H1 (cell line): ENCODE data around the gene COG4. TPM values are rescaled to one million over a fixed set of nuclear protein-coding genes. Genes with fewer than 3 reads are reported as not detected.

Experiments
- CTCF ChIA-PET: fragments of 300-600 bp; sonication (Branson Sonifier 250); formaldehyde crosslinking; loops from one replicate; lab custom pipeline; 2021; ENCODE audit not compliant: partially characterized antibody; lab: Charles Lee
- POLR2A ChIA-PET: fragments of 300-600 bp; sonication (Branson Sonifier 250); formaldehyde crosslinking; loops from one replicate; lab custom pipeline; 2021; ENCODE audit warnings: inconsistent platforms; ENCODE audit not compliant: partially characterized antibody; lab: Charles Lee
- DNase-seq, 2 experiments: peaks; one replicate each; pipeline versions ENCODE4 v3.0.0 to v3.0.0-alpha.2; 2010 to 2022; ENCODE audit warnings: low spot score in 2 of 2, low read depth in 1 of 2, mixed read lengths in 1 of 2
- FAIRE-seq: peaks from 2 replicates; lab custom pipeline; 2011; peaks lifted over from hg19 to GRCh38; lab: Jason Lieb, UNC
- H2AFZ ChIP-seq: 2 replicates; pipeline ENCODE4 v1.8.1; 2012; ENCODE audit warnings: low read length, inconsistent platforms
- H2AK5ac ChIP-seq: 2 replicates; pipeline ENCODE4 v1.6.1; 2013; ENCODE audit warnings: low read depth, low read length
- H2BK120ac ChIP-seq: replicated peaks from 2 replicates; pipeline ENCODE3; 2013; ENCODE audit warnings: low read depth, low read length, inconsistent platforms
- H2BK12ac ChIP-seq: 2 replicates; pipeline ENCODE4 v1.6.1; 2013; ENCODE audit warnings: low read depth, low read length
- H2BK15ac ChIP-seq: 2 replicates; pipeline ENCODE4 v1.6.1; 2013; ENCODE audit warnings: low read length
- H2BK20ac ChIP-seq: 2 replicates; pipeline ENCODE4 v1.6.1; 2013; ENCODE audit warnings: low read length
- H2BK5ac ChIP-seq: 2 replicates; pipeline ENCODE4 v1.6.1; 2013; ENCODE audit warnings: low read depth, low read length
- H3K14ac ChIP-seq: 2 replicates; pipeline ENCODE4 v1.6.1; 2013; ENCODE audit warnings: inconsistent platforms; ENCODE audit not compliant: insufficient read length
- H3K18ac ChIP-seq: 2 replicates; pipeline ENCODE4 v1.6.1; 2013; ENCODE audit warnings: low read length; ENCODE audit errors: extremely low read depth
- H3K23ac ChIP-seq: 2 replicates; pipeline ENCODE4 v1.6.1; 2013; ENCODE audit warnings: inconsistent platforms; ENCODE audit not compliant: insufficient read length
- H3K23me2 ChIP-seq: 2 replicates; pipeline ENCODE4 v1.6.1; 2013; ENCODE audit warnings: low read depth, low read length
- H3K27ac ChIP-seq: 2 replicates; pipeline ENCODE4 v1.6.1; 2011; ENCODE audit warnings: low read depth, low read length, inconsistent platforms
- H3K27me3 ChIP-seq, 4 experiments: replicated peaks in 1 of 4; 1 replicate in 1 of 4; 2 replicates in 3 of 4; pipeline versions ENCODE4 v1.6.1 to v1.8.1; 2011 to 2013; ENCODE audit warnings: low read length in 3 of 4, mild to moderate bottlenecking in 3 of 4, inconsistent platforms in 2 of 4, mixed read lengths in 2 of 4, moderate library complexity in 1 of 4; ENCODE audit not compliant: control insufficient read depth in 3 of 4, insufficient read depth in 3 of 4; ENCODE audit errors: extremely low read depth in 1 of 4
- H3K36me3 ChIP-seq, 4 experiments: 2 replicates each; pipeline versions ENCODE4 v1.6.1 to v1.8.1; 2011 to 2013; ENCODE audit warnings: mild to moderate bottlenecking in 4 of 4, low read length in 3 of 4, moderate library complexity in 2 of 4, control low read depth in 1 of 4, inconsistent platforms in 1 of 4; ENCODE audit not compliant: insufficient read depth in 4 of 4, control insufficient read depth in 2 of 4
- H3K4ac ChIP-seq: replicated peaks from 2 replicates; pipeline ENCODE3; 2013; ENCODE audit warnings: low read length, low read depth, mixed read lengths, inconsistent platforms; ENCODE audit not compliant: insufficient read length
- H3K4me1 ChIP-seq, 4 experiments: replicated peaks in 1 of 4; 1 replicate in 1 of 4; 2 replicates in 3 of 4; pipeline versions ENCODE4 v1.6.1 to v1.8.1; 2011 to 2013; ENCODE audit warnings: low read length in 3 of 4, inconsistent platforms in 2 of 4, mixed read lengths in 1 of 4; ENCODE audit not compliant: insufficient read depth in 4 of 4, control insufficient read depth in 3 of 4
- H3K4me2 ChIP-seq, 2 experiments: 2 replicates each; pipeline versions ENCODE4 v1.6.1 to v1.8.1; 2011 to 2013; ENCODE audit warnings: low read depth in 2 of 2, low read length in 2 of 2, control low read depth in 1 of 2, inconsistent platforms in 1 of 2, mild to moderate bottlenecking in 1 of 2; ENCODE audit not compliant: insufficient read depth in 1 of 2
- H3K4me3 ChIP-seq, 4 experiments: fragments of 200-600, 300-600 bp in 1 of 4; sonication (generic), shearing (Covaris generic), sonication (Bioruptor Twin) in 1 of 4; 2 replicates each; pipeline versions ENCODE4 v1.5.1 to v1.8.1; 2011 to 2016; ENCODE audit warnings: low read length in 4 of 4, low read depth in 3 of 4, control low read depth in 2 of 4, inconsistent platforms in 2 of 4, mild to moderate bottlenecking in 2 of 4, mixed read lengths in 1 of 4, moderate library complexity in 1 of 4; ENCODE audit not compliant: insufficient read depth in 2 of 4; ENCODE audit errors: extremely low read depth in 1 of 4
- H3K56ac ChIP-seq: replicated peaks from 2 replicates; pipeline ENCODE3; 2013; ENCODE audit warnings: low read depth, mild to moderate bottlenecking, mixed read lengths, low read length, inconsistent platforms; ENCODE audit not compliant: insufficient read length
- H3K79me1 ChIP-seq: 2 replicates; pipeline ENCODE4 v1.6.1; 2013; ENCODE audit warnings: low read depth, low read length, control low read depth
- H3K79me2 ChIP-seq, 2 experiments: 2 replicates each; pipeline versions ENCODE4 v1.6.1 to v1.8.1; 2012 to 2013; ENCODE audit warnings: low read length in 2 of 2, mild to moderate bottlenecking in 2 of 2, inconsistent platforms in 1 of 2; ENCODE audit not compliant: insufficient read depth in 2 of 2, control insufficient read depth in 1 of 2
- H3K9ac ChIP-seq, 4 experiments: replicated peaks in 1 of 4; 1 replicate in 1 of 4; 2 replicates in 3 of 4; pipeline versions ENCODE4 v1.6.1 to v1.8.1; 2011 to 2013; ENCODE audit warnings: low read depth in 3 of 4, low read length in 3 of 4, control low read depth in 2 of 4, mild to moderate bottlenecking in 2 of 4, moderate library complexity in 2 of 4, inconsistent platforms in 1 of 4; ENCODE audit errors: extremely low read depth in 1 of 4
- H3K9me3 ChIP-seq, 2 experiments: 2 replicates each; pipeline versions ENCODE4 v1.6.1 to v1.8.1; 2012 to 2013; ENCODE audit warnings: mild to moderate bottlenecking in 2 of 2, moderate library complexity in 2 of 2, control low read depth in 1 of 2, inconsistent platforms in 1 of 2, low read depth in 1 of 2, low read length in 1 of 2, mixed read lengths in 1 of 2; ENCODE audit not compliant: insufficient read depth in 2 of 2
- H4K20me1 ChIP-seq, 2 experiments: replicated peaks in 1 of 2; 2 replicates each; pipeline versions ENCODE3 to v1.8.1; 2011 to 2013; ENCODE audit warnings: inconsistent platforms in 2 of 2, low read length in 2 of 2, mild to moderate bottlenecking in 1 of 2; ENCODE audit not compliant: insufficient read depth in 2 of 2, control insufficient read depth in 1 of 2
- H4K5ac ChIP-seq: 2 replicates; pipeline ENCODE4 v1.6.1; 2013; ENCODE audit warnings: low read length, low read depth, mixed read lengths, inconsistent platforms; ENCODE audit not compliant: insufficient read length
- H4K8ac ChIP-seq: 2 replicates; pipeline ENCODE4 v1.8.0; 2013; ENCODE audit warnings: mild to moderate bottlenecking, moderate library complexity, low read length, inconsistent platforms; ENCODE audit not compliant: insufficient read depth; ENCODE audit errors: extremely low read depth
- H4K91ac ChIP-seq: replicated peaks from 2 replicates; pipeline ENCODE3; 2013; ENCODE audit warnings: low read length, mixed read lengths, inconsistent platforms; ENCODE audit not compliant: insufficient read length
- CTBP2 ChIP-seq: IDR thresholded peaks from 2 replicates; pipeline ENCODE4 v1.7.0; 2011; ENCODE audit warnings: borderline replicate concordance, mild to moderate bottlenecking, moderate library complexity, mixed read lengths, low read length; ENCODE audit not compliant: insufficient read depth, insufficient read length
- EGR1 ChIP-seq: IDR thresholded peaks from 2 replicates; pipeline ENCODE4 v1.6.1; 2011; ENCODE audit warnings: low read depth, low read length, borderline replicate concordance
- EP300 ChIP-seq, 2 experiments: IDR thresholded peaks; 1 replicate in 1 of 2; 2 replicates in 1 of 2; pipeline ENCODE4 v1.6.1; 2011 to 2012; ENCODE audit warnings: low read depth in 2 of 2, low read length in 2 of 2, mild to moderate bottlenecking in 2 of 2, borderline replicate concordance in 1 of 2, inconsistent platforms in 1 of 2, moderate library complexity in 1 of 2
- GABPA ChIP-seq: IDR thresholded peaks from 2 replicates; pipeline ENCODE4 v1.6.1; 2011; ENCODE audit warnings: mild to moderate bottlenecking, low read length, moderate library complexity, borderline replicate concordance; ENCODE audit not compliant: insufficient read depth
- GTF2F1 ChIP-seq: IDR thresholded peaks from 2 replicates; pipeline ENCODE4 v1.6.1; 2012; ENCODE audit warnings: low read depth, low read length, improper control_type of control experiment, borderline replicate concordance
- HDAC6 ChIP-seq: IDR thresholded peaks from one replicate; pipeline ENCODE4 v1.7.1; 2012; ENCODE audit warnings: low read depth, mild to moderate bottlenecking, inconsistent platforms, low read length, moderate library complexity
- JUN ChIP-seq: IDR thresholded peaks from 2 replicates; pipeline ENCODE4 v1.6.1; 2011; ENCODE audit warnings: low read depth, mild to moderate bottlenecking, improper control_type of control experiment, low read length
- PHF8 ChIP-seq: fragments of 200-600 bp; sonication (generic); conservative IDR thresholded peaks from 2 replicates; pipeline ENCODE4 v1.7.1; 2012; ENCODE audit warnings: low read depth, mild to moderate bottlenecking, inconsistent platforms, low read length, moderate library complexity
- POLR2A ChIP-seq, 2 experiments: IDR thresholded peaks; 1 replicate in 1 of 2; 2 replicates in 1 of 2; pipeline ENCODE4 v1.6.1; 2011; ENCODE audit warnings: low read depth in 2 of 2, low read length in 2 of 2, mild to moderate bottlenecking in 2 of 2; ENCODE audit errors: control extremely low read depth in 1 of 2
- RXRA ChIP-seq: IDR thresholded peaks from 2 replicates; pipeline ENCODE4 v1.6.1; 2011; ENCODE audit warnings: low read depth, mild to moderate bottlenecking, low read length, moderate library complexity; ENCODE audit not compliant: insufficient read depth
- SIRT6 ChIP-seq: IDR thresholded peaks from one replicate; pipeline ENCODE4 v1.7.1; 2012; ENCODE audit warnings: low read length, inconsistent platforms
- SRF ChIP-seq: IDR thresholded peaks from 2 replicates; pipeline ENCODE4 v1.6.1; 2011; ENCODE audit warnings: mild to moderate bottlenecking, low read depth, low read length, moderate library complexity
- TAF1 ChIP-seq: IDR thresholded peaks from 2 replicates; pipeline ENCODE4 v1.6.1; 2011; ENCODE audit warnings: mild to moderate bottlenecking, low read depth, low read length
- WGBS, 2 experiments: shearing (Covaris generic) in 1 of 2; methylation state at CpG; one replicate each; pipeline versions ENCODE4 v1.1.6 to v1.1.7; 2013 to 2015; ENCODE audit warnings: low lambda C conversion rate in 2 of 2, mixed read lengths in 2 of 2, inconsistent platforms in 1 of 2, low coverage in 1 of 2, missing lambda C conversion rate in 1 of 2; ENCODE audit not compliant: insufficient replicate concordance in 2 of 2, insufficient coverage in 1 of 2, insufficient read length in 1 of 2; ENCODE audit errors: extremely low coverage in 1 of 2, missing lambda C conversion rate in 1 of 2; 5-methylcytosine and 5-hydroxymethylcytosine counted together
- polyA plus RNA-seq, 7 experiments: library from polyadenylated mRNA; depleted of rRNA in 3 of 7; stranded (reverse) in 5 of 7; unstranded in 2 of 7; fragments of >200 nt in 5 of 7; fragments of 200-250 nt in 2 of 7; gene quantifications; 1 replicate in 5 of 7; 2 replicates in 1 of 7; 4 replicates in 1 of 7; pipeline versions ENCODE4 v1.2.1 to v1.2.3, GENCODE V29; 2011 to 2013; ENCODE audit warnings: missing spikeins in 2 of 7, mixed read lengths in 2 of 7
- total RNA-seq: library from RNA; stranded (reverse); fragmentation: NEBNext Ultra II Directional; extraction: Animal tissue kit (Norgen Biotek cat#: 25700); gene quantifications from 2 replicates; pipeline ENCODE4 v1.2.1, GENCODE V29; 2021

Gene COG4
- total and polyA plus RNA-seq, 2 of the 8 experiments (the other 6 are each of a cell fraction or from before 2014, with no cell fraction given): 46.1 to 50.2 TPM

DNA sequence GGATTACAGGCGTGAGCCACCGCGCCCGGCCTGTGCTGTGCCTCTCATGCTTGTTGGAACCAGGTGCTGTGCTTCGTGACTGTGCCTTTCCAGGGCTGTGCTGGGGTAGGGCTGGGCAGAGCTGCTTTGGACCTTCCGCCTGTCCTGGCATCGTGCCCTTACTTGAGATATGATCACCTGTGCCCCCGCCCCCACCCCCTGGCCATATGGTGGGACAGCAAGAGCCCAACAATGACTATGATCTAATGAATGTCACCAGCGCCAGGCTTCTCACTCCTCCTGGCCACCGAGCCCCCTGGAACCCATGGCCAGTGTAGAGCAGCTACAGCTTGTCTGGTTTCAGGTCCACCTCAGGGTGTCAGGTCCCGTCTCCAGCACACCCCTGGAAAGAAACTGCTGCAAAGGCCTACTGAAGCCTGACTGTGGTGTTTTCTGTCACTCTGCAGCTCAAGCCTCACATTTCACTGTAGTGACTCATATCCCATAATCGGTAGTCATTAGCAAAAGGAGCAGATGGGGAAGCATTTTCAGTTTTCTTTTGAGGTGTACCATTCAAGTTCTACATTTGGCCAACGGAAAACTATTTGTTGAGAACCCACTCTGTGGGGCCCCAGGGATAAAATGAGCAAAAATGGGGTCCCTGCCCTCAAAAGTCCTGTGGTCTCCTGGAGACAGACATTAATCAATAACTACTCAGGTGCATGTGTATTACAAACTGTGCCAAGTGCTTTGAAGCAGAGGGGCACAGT lies 46.9 kb downstream of the COG4 start:
- 94% methylated on average over 13 of the region's 13 CpGs; no CpG with 5 or more reads in 1 of the 2 experiments for WGBS, 2 experiments
- ChIA-PET POLR2A (interaction anchor here (0.8 to 1.3 kb wide), 2 partner anchors 12 to 96 kb away, joined by 3 to 8 read pairs; no protein-coding TSS in a partner anchor), CTCF (interaction anchor here (0.6 to 13.6 kb wide), 4 partner anchors 14 to 111 kb away, joined by 3 to 117 read pairs (median 9); no protein-coding TSS in a partner anchor)
- H3K56ac ChIP-seq: no peak overlapping the region
- peaks cover 0 to 16% (median 5%) of the 10 kb centered on the region in 4 experiments; a peak in 4 of 8 replicates for H3K36me3 ChIP-seq
- H3K79me1 ChIP-seq: no peaks in the 10 kb centered on the region
- H3K9ac ChIP-seq: no peak overlapping the region
- no peak overlapping the region for H2AK5ac ChIP-seq
- H3K9me3 ChIP-seq: no peaks in the 10 kb centered on the region
- H2BK15ac ChIP-seq: no peak overlapping the region
- H2BK120ac ChIP-seq: no peak overlapping the region
- H3K79me2 ChIP-seq: no peaks in the 10 kb centered on the region
- no peak for FAIRE-seq
- H2BK20ac ChIP-seq: no peak overlapping the region
- no peaks in the 10 kb centered on the region for H3K23me2 ChIP-seq
- H3K27me3 ChIP-seq: no peaks in the 10 kb centered on the region
- no peak overlapping the region for H2BK12ac ChIP-seq
- H4K91ac ChIP-seq: no peak overlapping the region
- no peak overlapping the region for H2BK5ac ChIP-seq
- peaks cover 0 to 8% (median under 1%) of the 10 kb centered on the region in 4 experiments; a peak in 2 of 7 replicates for H3K4me1 ChIP-seq
- no peak overlapping the region for H3K23ac ChIP-seq
- no peak overlapping the region for H3K14ac ChIP-seq
- H3K4ac ChIP-seq: no peak overlapping the region
- H2AFZ ChIP-seq: no peak overlapping the region
- no peak overlapping the region for H3K4me3 ChIP-seq
- no peak overlapping the region for H3K18ac ChIP-seq
- H3K4me2 ChIP-seq: no peak overlapping the region
- no peak overlapping the region for H3K27ac ChIP-seq
- DNase-seq: no peak
- H4K8ac ChIP-seq: no peak overlapping the region
- H4K5ac ChIP-seq: no peak overlapping the region
- H4K20me1 ChIP-seq: peaks cover 0 to 2% of the 10 kb centered on the region in 2 experiments
- TF ChIP-seq PHF8: no peak
- no peak for TF ChIP-seq RXRA
- no peak for TF ChIP-seq EGR1
- no peak for TF ChIP-seq CTBP2
- TF ChIP-seq SIRT6: no peak
- TF ChIP-seq GTF2F1: no peak
- no peak for TF ChIP-seq TAF1
- no peak for TF ChIP-seq SRF
- no peak for TF ChIP-seq JUN
- no peak for TF ChIP-seq EP300 (IDR thresholded peaks at IDR 0.05; ENCODE audit: borderline replicate concordance in 1 of 2, low read depth in 2 of 2, low read length in 2 of 2)
- TF ChIP-seq GABPA: no peak
- TF ChIP-seq POLR2A (IDR thresholded peaks at IDR 0.05; ENCODE audit: control extremely low read depth in 1 of 2, low read depth in 2 of 2, low read length in 2 of 2): no peak
- TF ChIP-seq HDAC6: no peak
